NCI-H146 (cell line): ENCODE results near the gene CLEC3B.

Experiments used
- DNase-seq: peaks from one replicate; lab custom pipeline; 2025; lab: John Stamatoyannopoulos, UW

The CLEC3B gene

GRCh38 chr3:45003859-45004258 is 22.2 kb upstream of the CLEC3B start:
- no peak for DNase-seq

GRCh38 chr3:45007091-45007490 is 19.0 kb upstream of the CLEC3B start:
- no peak for DNase-seq

GRCh38 chr3:45008117-45008516 is 18.0 kb upstream of the CLEC3B start:
- DNase-seq, result no peak

- DNase-seq, result no peak
Observed at GRCh38 chr3:45009868-45010267, 16.2 kb upstream of the CLEC3B start.

- DNase-seq, result no peak
Observed at GRCh38 chr3:45010811-45011333, 15.2 kb upstream of the CLEC3B start.

GRCh38 chr3:45011756-45012508 is 14.2 kb upstream of the CLEC3B start:
- no peak for DNase-seq

- no peak for DNase-seq
Observed at GRCh38 chr3:45012577-45012976, 13.5 kb upstream of the CLEC3B start.

GRCh38 chr3:45016916-45017315 is 9.2 kb upstream of the CLEC3B start:
- no peak for DNase-seq

GRCh38 chr3:45017821-45018220 is 8.3 kb upstream of the CLEC3B start:
- DNase-seq, result no peak

- DNase-seq, result no peak
Observed at GRCh38 chr3:45020534-45020933, 5.6 kb upstream of the CLEC3B start.

GRCh38 chr3:45021524-45022297 is 4.4 kb upstream of the CLEC3B start:
- DNase-seq, result no peak

- DNase-seq, result no peak
Observed at GRCh38 chr3:45023675-45024074, 2.4 kb upstream of the CLEC3B start.

- DNase-seq, result no peak
Observed at GRCh38 chr3:45024542-45025255, 1.4 kb upstream of the CLEC3B start.

- no peak for DNase-seq
Observed at GRCh38 chr3:45026957-45027356, 854 bp downstream of the CLEC3B start.

- DNase-seq, result no peak
Observed at GRCh38 chr3:45027441-45027840, 1.3 kb downstream of the CLEC3B start.

- DNase-seq, result no peak
Observed at GRCh38 chr3:45029216-45029615, 3.1 kb downstream of the CLEC3B start.

- DNase-seq, result no peak
Observed at GRCh38 chr3:45029661-45030060, 3.6 kb downstream of the CLEC3B start.

- no peak for DNase-seq
Observed at GRCh38 chr3:45031531-45031930, 5.4 kb downstream of the CLEC3B start.

GRCh38 chr3:45032113-45032512 is 6.0 kb downstream of the CLEC3B start:
- DNase-seq, result no peak

GRCh38 chr3:45033791-45034190 is 7.7 kb downstream of the CLEC3B start:
- DNase-seq, result no peak

- peak; percentile 20 for DNase-seq
Observed at GRCh38 chr3:45034612-45035252, 8.6 kb downstream of the CLEC3B start.
